ENCODE results near the gene NOLC1. TPM values are rescaled to one million over a fixed set of nuclear protein-coding genes. Genes with fewer than 3 reads are reported as not detected.

NOLC1 gene
- total and polyA plus RNA-seq, 11 donors: 10.1 to 67.5 (median 29.0) TPM

DNA sequence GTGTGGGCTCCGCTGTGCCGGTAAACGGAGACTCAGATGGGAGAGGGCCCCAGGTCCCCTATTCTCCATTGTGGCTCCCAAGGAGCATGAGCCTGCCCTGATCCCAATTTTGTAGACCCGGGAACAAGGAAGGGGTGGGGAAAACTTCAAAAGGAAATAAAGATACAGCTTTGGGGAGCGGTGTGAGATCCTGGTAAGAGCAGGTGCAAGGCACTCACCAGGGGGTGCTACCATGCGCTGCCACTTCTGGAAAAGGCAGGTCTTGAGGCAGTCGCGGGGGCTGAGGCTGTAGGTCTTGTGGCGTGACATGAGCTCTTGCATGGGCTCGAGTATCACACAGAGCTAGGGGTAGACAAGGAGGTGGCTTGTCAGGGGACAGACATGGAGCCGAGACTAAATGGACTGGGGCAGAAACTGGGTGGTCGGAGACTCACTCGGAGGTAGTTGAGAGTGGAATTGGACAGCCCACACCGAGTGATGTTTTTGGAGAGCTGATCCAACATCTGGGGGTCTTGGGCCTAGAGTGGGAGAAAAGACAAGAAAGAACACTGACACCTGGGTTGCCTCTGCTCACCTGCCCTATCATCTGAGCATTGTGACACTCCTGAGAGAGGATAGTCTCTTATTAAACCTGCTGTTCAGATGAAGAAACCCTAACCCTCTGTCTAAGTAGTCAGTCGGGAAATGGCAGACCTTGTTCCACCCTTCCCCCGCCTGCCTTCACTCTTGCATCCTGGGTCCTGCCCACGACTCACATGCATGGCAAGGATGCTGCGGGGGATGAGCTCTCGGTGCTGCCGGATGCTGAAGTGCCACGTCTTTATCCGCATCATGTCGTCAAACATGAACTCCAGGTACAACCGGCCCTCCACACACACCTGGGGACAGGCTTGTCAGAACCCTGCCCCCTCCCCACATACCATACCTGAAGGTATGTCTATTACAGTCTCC is 42.7 kb upstream of the NOLC1 start:
- Histone ChIP-seq H3K27ac (no peak overlapping the region), H3K36me3 (peaks cover 3 to 63% (median 55%) of the 10 kb centered on the region in 9 donors), H3K27me3 (no peaks in the 10 kb centered on the region), H3K9me3 (no peaks in the 10 kb centered on the region), H3K4me3 (no peak overlapping the region), H3K4me1 (peaks cover 0 to 25% (median 21%) of the 10 kb centered on the region in 12 donors)
- DNase-seq (no peak), ATAC-seq (no peak)
- TF ChIP-seq CTCF (IDR thresholded peaks at IDR 0.05): no peak
- TF ChIP-seq POLR2A (IDR thresholded peaks at IDR 0.05): no peak
- 87 to 89% (median 88%) methylated on average over 24 of the region's 24 CpGs for WGBS, 4 donors
- intact Hi-C loops (cut with DNase I): loop anchor here in 1 of 10 donors (5.0 kb wide), 1 partner anchor 37 kb away; no protein-coding TSS in a partner anchor

DNA sequence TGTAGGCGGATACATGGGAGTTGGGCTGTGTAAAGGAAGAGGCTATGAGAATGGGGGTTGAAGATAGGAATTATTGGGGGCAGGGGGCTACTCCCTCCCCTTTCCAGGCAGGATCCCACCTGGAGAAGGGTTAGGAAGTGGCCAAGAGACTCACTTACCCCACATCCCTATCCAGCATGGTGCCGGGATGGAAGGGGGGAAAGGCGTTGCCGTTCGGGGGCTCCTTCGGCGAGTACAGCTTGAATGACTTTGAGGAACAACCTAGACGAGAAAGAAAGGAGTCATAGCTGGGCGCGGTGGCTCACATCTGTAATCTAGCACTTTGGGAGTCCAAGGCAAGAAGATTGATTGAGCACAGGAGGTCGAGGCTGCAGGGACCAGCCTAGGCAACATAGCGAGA is 40.9 kb upstream of the NOLC1 start:
- no peaks in the 10 kb centered on the region for H3K9me3 ChIP-seq
- TF ChIP-seq POLR2A (IDR thresholded peaks at IDR 0.05) (no peak), CTCF (IDR thresholded peaks at IDR 0.05) (no peak)
- no peak for DNase-seq
- H3K4me3 ChIP-seq: no peak overlapping the region
- peaks cover 0 to 40% (median 34%) of the 10 kb centered on the region in 12 donors for H3K4me1 ChIP-seq
- 91 to 94% (median 93%) methylated on average over 11 to 12 of the region's 12 CpGs for WGBS, 4 donors
- no peaks in the 10 kb centered on the region for H3K27me3 ChIP-seq
- intact Hi-C loops (cut with DNase I): loop anchor here in 1 of 10 donors (5.0 kb wide), 1 partner anchor 39 kb away; no protein-coding TSS in a partner anchor
- no peak for ATAC-seq
- H3K27ac ChIP-seq: no peak overlapping the region
- H3K36me3 ChIP-seq: peaks cover 3 to 57% (median 55%) of the 10 kb centered on the region in 9 donors

DNA sequence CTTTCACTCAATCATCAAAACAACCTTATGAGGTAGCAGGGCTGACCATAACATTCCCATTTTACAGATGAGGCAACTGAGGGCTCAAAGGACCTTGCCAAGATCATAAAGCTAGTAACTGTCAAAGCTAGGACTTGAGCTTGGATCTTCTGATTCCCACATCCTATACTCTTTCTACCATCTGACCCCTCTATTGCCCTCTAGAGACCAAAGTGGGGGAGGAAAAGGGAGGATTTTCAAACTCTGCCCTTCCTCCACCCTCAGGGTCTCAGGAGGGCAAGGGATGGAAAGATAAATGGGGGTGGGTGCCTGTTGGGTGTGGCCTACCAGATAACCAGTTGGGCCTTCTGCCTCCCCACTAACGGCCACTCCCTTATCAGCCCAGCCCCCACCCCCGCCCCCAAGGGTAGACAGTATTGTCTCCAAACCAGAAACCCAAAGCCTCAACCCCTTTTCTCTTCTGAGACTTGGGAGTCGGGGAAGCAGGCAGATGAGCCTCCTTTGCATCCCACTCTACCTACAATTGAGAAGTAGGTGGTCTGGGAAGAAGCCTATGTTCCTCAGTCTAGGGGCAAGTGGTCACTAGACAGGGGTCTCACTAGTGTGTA is 39.9 kb upstream of the NOLC1 start:
- WGBS, 4 donors: 55 to 61% (median 59%) methylated on average over 3 of the region's 3 CpGs
- intact Hi-C loops (cut with DNase I): loop anchor here in 1 of 10 donors (5.0 kb wide), 1 partner anchor 40 kb away; no protein-coding TSS in a partner anchor
- H3K27ac ChIP-seq: no peak overlapping the region

More for the DNA sequence above, 39.9 kb upstream of the NOLC1 start:
- Histone ChIP-seq H3K36me3 (peaks cover 3 to 47% (median 46%) of the 10 kb centered on the region in 9 donors), H3K9me3 (no peaks in the 10 kb centered on the region), H3K4me1 (peaks cover 0 to 50% (median 44%) of the 10 kb centered on the region in 12 donors), H3K27me3 (no peaks in the 10 kb centered on the region), H3K4me3 (peak overlapping the region in 1 of 12 donors; percentile 72)
- DNase-seq (no peak), ATAC-seq (no peak)
- TF ChIP-seq CTCF (IDR thresholded peaks at IDR 0.05) (peak in 3 of 12 donors; percentile 14 to 20 (median 15)), POLR2A (IDR thresholded peaks at IDR 0.05) (no peak)

Data from heart left ventricle (tissue), 16 donors.